NCI-H226 (cell line): ENCODE data around the gene MAP1LC3B.
A peak's percentile ranks its signal among the peaks of the same experiment; 100 is the strongest.
"Not testable (repeated sequence)": the region's sequence is repeated elsewhere in the genome, so short reads cannot be mapped to it uniquely, and the experiment has no call there.

Source experiments
- DNase-seq: peaks from one replicate; pipeline ENCODE4 v3.0.0-alpha.2; 2015

Gene MAP1LC3B

DNA sequence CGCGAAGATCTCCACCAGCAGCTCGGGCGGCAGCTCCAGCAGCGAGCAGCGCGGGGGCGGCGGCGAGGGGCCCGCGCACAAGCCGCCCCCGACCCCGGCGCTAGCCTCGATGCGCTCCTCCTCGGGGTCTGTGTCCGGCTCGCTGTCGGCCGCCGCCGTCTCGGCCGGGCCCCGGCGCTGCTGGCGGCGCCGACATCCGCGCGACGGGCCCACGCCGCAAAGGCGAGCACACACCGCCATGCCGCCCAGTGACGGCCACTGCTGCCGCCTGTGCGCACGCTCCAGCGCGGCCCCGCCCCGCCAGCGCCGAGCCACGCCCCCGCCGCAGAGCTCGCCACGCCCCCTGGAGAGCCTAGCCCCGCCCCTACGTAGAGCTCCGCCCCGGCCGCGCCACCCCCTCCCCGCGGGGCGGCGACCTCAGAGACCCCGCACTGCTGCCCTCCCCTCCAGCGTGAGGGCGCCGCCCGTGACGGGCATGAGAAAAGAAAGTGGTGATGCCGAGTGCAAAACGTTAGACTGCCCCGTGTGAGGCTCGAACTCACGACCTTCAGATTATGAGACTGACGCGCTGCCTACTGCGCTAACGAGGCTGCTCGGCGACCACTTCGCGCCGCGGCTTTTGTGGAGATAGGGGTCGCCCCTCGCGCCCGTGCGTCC, 8.5 kb upstream of the MAP1LC3B start, which contains the start of gene FBXO31:
FBXO31 (minus strand) TSS at position 272 of the 657 bp plus-strand sequence; CDS start at position 240, 32 bp downstream.
- DNase-seq = peak; percentile 76

DNA sequence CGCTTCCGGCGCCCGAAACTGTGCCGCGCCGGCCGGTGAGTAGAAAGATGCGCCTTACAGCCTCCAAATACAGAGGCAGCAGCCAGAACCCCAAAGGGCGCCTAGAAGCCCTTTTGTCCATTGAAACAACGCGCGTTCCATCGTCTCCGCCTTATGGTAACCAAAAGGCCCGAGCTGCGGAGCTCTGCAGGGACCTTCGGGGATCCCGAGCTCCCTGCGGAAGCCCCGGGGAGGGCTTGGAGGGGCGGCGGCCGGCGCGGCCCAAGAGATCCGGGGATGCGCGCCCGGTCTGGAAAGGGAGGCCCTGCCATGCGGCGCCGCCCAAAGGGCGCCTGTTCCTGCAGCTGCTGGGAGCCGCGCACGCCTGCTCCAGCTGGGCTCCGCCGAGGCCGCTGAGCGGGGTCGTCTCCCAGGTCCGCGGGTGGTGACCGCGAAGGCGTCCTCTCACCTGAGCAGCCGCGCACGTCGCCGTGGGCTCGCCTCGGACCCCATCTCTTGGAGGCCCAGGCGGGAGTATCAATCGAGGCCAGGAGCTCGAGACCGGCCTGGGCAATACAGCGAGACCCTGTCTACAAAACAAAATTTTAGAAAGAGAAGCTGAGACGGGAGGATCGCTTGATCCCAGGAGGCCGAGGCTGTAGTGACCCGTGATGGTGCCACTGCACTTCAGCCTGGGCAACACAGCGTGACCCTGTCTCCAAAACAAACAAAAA, 7.8 kb upstream of the MAP1LC3B start:
- peak; percentile 27 for DNase-seq

DNA sequence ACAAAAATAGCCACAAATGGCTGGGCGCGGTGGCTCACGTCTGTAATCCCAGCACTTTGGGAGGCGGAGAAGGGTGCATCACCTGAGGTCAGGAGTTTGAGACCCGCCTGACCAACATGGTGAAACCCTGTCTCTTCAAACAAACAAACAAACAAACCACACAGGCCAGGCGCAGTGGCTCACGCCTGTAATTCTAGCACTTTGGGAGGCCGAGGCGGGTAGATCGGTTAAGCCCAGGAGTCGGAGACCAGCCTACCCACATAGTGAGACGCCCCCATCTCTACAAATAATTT, 7.3 kb upstream of the MAP1LC3B start:
- DNase-seq = not testable (repeated sequence)

DNA sequence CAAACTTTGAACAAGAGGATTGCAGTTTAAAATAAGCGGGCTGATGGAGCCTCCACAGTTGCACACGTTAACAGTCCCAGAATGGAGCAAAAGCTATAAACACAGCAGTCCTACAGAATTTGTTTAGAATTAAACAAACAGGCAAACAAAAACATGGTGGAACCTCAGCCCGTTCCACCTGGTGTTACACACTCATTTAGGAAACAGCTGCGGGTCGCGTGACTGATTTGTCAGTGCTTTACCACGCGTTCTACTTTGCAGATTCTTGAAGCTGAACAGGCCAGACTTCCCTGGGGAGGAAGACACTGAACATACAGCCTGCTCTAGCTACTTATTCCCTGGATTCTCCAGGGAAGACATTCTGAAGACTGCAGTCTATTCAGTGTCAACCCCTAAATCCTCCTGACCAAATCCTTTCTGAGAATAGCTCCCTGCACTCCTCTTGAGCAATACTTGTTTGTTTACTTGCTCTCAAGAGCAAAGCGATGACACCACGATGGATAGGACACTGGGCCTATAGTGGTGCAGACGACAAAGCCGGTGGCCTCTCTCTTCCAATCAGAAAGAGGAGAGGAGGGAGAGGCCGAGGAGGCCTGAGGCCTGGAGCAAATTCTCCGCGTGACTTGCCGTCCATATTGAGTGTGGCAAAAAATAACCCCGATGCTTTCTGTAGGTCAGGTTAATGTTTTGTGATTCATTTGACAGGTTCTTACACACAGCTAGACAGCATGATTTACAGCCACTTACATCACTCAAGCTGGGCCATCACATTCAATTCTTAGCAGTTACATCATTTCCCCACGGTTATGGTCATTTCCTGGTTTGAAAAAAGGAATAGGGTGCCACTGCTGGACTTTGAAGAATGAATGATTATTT, 4.0 kb upstream of the MAP1LC3B start:
- DNase-seq = peak; percentile 99

DNA sequence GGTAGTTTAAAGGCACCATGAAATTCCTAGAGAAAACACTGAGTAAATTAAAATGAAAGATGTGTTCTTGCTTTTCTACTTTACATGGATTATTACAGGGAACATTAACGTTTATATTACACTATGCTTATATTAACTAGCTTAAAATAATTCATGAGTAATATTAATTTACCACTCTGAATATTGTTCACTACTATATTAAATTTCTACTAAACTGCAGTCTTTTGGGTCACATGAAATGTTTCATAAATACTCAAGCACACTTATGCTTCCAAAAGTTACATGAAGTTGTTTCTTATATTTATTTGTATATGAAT, 3.4 kb upstream of the MAP1LC3B start:
- DNase-seq = no peak

DNA sequence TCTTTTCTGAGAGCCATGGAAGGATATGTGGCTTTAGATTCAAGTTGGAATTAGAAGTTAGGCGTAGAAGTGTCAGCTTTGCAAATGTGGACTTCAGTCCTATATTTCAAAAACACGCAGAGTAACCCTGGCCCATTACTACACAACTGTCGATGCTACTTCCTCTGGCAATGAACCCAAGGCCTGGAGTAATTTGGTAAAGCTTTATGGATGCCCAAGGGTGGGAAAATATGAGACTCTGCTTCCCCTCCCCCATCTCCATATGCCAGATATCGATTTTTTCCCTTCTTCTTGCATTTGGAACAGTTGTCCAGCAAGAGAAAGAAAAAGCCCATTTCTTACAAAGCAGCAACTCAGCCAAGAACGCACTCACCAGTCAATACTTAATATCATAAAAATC, 2.9 kb upstream of the MAP1LC3B start:
- DNase-seq = no peak

DNA sequence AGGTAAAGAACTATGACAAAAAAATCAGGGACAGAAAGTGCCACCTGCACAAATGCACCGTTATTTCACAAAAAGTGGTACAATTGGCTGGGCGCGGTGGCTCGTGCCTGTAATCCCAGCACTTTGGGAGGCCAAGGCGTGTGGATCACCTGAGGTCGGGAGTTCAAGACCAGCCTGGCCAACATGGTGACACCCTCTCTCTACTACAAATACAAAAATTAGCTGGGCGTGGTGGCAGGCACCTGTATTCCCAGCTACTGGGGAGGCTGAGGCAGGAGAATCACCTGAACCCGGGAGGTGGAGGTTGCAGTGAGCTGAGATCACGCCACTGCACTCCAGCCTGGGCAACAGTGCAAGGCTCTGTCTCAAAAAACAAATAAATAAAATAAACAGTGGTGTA, 2.2 kb upstream of the MAP1LC3B start:
- DNase-seq = not testable (repeated sequence)

DNA sequence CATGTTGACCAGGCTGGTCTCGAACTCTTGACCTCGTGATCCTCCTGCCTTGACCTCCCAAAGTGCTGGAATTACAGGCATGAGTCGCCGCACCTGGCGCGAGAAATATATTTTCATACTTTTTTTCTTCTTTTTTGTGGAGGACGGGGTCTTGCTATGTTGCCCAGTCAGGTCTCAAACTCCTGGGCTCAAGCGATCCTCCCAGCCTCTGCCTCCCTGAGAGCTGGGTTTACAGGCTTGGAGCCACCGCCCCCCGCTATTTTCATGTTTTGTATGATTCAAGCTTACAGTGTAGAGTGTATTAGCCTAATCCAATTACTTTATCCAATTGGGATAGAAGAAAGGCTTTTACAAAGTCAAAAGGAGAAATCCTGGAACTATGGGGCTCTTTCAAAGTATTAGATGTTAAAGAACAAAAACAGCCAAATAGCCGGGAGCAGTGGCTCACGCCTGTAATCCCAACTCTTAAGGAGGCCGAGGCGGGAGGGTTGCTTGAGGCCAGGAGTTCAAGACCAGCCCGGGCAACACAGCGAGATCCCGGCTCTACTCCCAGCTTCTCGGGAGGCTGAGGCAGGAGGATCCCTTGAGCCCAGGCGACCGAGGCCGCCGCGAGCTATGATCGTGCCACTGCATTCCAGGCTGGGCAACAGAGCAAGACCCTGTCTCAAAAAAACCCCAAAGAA, 1.4 kb upstream of the MAP1LC3B start:
- no peak for DNase-seq

DNA sequence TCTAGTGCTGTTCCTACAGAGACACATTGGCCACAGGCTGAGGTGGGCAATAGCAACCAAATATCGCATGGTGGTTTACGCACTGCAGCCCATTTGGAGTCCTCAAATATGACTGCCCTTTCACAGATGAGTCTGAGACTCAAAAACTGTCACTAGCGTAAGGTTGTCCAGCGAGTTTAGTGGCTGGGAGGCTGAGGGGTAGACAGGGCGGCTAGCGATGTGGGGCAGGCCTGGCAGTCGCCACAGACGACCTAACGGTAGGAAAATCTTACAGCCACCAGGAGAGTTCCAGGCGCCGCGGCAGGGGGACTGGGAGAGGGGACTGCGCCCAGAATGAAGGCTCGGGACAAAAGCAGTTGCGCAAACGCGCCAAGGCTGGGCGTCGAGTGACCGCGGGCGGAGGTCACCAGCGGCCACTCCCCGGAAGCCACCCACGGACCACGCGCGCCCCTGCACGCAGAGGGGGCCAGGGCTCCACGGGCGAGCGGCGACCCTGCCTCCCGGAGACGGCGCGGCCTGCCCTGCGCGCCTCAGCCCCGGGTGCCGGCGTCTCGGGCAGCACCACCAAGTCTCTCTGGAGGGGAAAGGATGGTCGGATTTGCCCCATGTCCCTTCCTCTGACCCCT, 699 bp upstream of the MAP1LC3B start:
- no peak for DNase-seq

DNA sequence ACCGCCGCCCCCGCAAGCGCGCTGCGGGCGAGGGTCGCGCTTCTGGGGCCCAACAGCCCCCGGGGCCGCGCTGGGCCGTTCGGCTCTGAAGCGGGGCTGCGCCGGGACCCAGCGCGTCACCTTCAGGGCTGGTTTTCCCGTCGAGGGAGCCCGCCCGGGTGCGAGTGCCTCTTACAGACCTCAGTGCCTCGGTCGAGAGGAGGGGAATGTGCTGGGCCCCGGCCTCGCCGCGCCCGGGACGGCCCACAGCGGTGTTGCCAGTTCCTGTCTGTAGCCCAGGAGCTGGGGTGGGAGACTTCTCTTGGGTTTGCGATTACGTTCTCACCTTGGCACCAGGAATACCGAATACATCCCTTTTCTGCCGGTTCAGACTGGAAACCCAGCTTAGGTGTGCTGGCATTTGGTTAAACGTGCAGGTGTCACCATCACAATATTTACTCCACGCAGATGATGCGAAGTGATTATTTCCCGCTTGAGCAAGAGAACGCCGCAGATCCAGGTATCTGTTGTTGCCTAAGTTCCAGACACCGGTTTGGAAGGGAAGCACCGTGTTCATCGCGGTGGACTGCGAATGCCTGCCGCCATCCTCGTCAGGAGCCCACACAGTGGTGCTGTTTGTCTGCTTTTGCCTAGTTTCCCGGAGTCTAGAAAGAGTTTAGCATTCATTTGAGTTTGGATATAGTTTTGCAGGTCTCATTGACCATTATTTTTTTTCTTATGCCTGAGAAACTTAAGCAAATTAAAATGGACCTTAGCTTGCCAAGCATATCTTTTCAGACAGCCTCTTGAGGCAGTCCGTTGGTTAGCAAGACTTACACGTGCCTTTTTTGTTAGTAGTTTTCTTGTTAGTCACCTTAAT, 914 bp downstream of the MAP1LC3B start:
- no peak for DNase-seq

DNA sequence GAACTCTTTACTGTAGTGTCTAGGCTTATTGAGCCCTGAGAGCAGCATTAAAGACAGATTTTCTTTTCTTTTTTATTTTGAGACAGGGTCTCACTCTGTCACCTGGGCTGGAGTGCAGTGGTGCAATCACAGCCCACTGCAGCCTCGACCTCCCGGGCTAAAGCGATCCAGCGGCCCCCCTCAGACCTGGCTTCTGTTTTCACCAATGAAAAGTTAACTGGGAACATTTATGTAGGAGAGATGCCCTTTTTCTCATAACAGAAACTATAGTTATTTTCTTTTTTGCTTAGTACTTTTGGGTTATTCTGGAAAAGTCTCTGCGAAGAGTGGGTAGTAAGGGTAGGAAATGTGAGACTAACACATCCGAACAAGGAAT, 1.5 kb downstream of the MAP1LC3B start:
- no peak for DNase-seq

DNA sequence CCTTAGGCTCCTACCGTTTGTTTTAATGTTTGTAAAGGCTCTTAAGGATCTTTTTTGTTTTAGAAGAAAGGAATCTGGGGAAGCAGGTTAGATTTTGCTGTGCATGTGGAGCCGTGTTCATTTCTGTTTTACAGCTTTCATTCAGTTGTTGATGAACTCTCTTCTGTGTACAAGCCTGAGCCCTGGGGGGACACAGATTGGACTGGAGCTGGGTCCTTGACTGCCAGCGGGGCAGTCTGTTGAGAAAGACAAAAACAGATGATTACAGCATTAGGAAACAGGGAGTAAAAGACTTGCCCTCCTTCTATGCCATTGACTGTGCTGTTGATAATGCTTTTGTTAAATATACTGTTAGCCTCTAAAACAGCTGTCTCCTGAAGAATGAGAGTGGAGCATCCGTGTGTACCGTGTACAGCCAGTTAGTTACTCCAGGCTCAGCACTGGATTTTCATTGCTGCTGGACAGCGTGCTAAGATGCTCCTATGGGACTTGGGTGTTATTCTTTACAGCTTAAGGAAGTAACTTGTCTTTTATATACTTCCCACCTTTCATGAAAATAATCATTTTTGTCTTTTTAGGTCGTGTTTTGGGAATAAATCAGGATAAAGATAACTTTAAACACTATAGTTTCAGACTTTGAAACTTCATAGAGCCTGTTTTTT, 3.2 kb downstream of the MAP1LC3B start:
- no peak for DNase-seq

DNA sequence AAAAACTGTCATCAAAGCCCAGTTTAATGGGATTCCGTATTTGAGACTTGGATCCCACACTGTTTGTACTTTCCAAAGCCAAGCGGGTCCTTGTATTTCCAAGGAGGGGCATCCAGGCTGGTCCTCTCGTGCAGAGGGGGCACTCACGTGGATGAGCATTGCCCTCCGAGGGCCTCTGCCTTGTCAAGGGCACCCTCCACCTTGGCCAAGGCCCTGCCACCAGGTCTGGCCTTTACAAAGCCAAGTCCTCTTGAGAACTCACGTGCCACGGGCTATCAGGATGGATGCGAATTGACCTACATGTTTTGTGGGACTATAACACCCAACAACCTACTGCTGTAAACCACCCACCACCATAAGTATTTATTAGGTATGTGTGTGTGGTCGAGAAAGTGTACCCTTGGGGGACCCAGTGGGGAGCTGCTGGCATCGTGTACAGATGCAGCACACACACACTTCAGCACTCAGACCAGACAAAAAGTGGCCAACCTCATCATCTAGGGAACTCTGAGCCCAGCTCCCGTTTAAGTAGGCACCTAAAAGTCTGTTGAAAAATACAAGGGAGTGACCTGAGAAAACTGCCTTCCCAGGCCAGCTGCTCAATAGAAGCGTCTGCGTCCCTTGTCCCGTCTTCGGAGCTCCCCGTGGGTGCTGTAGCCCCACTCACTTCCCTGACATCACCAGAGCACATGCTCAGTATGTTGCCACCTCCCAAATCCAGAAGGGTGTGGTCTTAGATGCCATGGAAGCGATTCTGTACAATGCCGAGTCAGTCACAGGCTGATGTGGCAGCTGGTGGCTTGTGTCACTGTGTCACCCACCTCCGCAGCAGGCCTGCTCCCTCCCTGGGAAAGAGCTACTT, 12.9 kb downstream of the MAP1LC3B start:
- DNase-seq = no peak

DNA sequence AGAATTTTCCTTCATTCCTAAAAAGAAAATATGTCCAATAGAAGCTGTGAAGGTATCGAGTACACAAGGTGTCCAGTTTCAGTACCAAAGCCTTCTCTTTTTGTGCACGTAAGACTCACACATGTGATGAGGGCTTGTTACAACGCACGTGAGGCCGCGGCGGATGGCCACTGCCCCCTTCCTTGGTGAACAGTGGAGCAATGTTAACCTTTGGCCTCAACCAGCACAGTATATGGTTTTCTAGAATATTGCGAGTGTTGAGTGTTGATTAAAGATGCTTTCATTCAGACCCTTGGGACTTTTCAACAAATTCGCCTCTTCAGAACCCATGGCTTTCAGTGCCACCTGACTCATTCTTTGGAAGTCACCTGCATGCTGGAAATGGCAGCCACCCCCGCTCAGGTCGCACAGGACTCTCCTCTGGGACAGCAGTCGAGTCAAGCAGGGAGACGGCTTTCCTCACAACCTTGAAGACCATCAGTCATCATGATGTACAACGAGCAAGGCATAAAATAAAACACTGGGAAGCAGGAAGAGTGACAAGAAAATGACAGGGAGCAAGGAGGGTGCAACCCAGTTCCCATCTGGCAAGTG, 14.5 kb downstream of the MAP1LC3B start:
- DNase-seq = no peak

DNA sequence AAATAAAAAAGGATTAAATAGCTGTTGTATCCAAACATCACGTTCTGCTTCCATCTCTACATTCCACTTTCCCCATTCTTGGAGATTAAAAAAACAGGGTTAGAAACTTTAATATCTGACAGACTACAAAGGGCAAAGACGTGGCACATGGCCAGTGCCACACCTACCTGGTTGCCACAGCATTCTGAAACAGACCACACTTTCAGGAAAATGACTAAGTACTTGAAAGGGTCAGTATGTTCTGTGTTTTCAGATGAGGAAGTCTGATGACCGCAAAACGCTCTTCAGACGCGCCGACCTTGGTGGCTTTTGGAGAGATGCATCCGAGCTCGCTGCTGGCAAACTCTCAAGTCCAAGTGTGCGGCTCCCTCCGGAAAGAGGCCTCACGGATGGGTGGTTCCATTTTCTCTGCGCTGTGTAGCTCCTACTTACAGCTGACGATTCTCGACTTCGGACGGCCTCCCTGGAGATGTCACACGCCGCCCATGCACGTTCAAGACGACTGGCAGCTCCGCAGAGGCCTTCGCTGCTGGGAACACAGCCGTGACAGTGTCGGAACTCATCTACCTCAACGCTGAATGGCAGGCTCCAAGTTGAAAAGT, 15.5 kb downstream of the MAP1LC3B start:
- DNase-seq = no peak

DNA sequence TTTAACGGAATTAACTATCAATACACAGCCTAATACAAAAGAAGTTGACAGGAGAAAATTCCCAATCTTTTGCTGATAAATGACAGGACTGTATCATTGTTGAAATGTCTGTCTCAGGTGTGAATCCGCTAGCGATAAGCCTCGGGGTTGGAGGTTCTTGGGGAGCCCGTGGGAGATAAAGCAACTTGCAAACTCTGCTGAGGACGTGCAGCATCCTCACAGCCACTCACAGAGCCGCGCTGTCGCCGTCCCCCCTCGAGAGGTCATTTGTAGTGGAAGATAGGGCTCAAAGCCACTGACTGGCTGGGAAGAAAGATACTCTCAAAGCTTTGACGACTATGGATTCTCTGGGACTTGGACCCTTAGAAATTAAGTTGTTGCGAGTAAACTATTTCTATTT, 17.0 kb downstream of the MAP1LC3B start:
- DNase-seq = no peak

DNA sequence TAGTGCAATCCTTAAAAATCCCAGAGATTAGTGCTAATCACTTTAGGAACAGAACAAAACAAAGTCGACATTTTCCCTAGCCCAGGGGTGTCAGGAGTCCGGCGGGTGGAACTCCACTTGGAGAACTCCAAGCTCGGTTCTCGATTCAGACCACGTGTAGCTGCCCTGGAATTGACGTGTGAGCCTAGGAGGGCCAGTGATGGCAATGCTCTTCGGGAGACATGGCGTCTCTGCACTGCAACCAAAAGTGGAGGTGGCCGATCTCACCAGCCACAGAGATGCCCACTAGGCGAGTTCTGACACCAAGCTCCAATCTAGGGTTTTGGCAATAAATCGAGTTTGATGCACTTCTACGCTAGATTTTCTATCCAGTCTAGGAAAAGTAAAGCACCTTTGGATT, 17.6 kb downstream of the MAP1LC3B start:
- DNase-seq = no peak

DNA sequence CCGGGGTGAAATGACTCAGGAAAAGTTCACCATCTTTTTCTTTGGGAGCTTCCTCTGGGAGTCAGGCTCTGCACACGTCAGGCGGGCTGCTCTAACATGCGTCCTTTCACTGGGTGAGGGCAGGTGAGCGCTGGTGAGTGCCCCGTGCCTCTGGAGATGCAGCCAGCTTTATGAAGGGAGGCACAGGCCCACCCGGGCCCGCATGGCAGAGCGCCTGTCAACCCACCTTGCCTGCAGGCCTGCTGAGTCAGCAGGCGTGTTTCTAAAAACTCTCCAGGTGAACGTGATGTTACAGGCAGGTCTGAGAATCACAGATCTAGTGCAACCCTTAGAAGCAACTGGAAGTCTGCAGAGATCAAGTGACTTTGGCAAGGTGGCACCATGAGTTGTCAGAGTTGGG, 18.4 kb downstream of the MAP1LC3B start:
- DNase-seq = no peak

DNA sequence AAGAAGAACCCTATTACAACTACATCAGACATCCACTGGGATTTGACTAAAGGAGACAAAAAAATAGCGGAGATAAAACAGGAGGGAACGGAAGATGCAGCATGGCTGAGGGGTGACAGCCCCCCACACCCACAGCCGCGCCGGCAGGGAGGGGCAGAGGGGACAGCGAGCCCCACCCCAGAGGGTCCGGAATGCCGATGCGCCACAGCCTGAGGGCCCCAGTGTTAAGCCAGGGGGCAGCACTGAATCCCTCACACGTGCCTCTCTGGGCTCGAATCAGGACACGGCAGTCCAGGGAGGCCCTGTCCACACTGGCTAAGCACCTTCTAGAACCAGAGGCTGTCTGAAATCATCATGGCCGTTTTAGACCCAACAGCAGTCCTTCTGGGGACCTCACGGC, 18.8 kb downstream of the MAP1LC3B start:
- no peak for DNase-seq
